T-cell (primary cell): Measurements from ENCODE around the gene AOX1. TPM values are rescaled to one million over a fixed set of nuclear protein-coding genes. Genes with fewer than 3 reads are reported as not detected.

Experiments used
- ATAC-seq, 4 experiments: fragments of 200-7000 bp in 3 of 4; fragments of 150-1000 bp in 1 of 4; cut with Tn5 transposase; replicated peaks in 1 of 4; 1 replicate in 3 of 4; 2 replicates in 1 of 4; pipeline ENCODE4 v1.10.0; 2021; ENCODE audit warnings: moderate library complexity in 3 of 4, mild to moderate bottlenecking in 2 of 4, moderate number of reproducible peaks in 1 of 4
- CTCF ChIA-PET, 2 donors: fragments of 300-600 bp; sonication (Branson Sonifier 250); formaldehyde crosslinking; loops; one replicate each; lab custom pipeline; 2022; ENCODE audit warnings: antibody characterized with exemption in 2 of 2; lab: Charles Lee
- POLR2A ChIA-PET, 2 donors: fragments of 300-600 bp; sonication (Branson Sonifier 250); formaldehyde crosslinking; loops; one replicate each; lab custom pipeline; 2022; ENCODE audit warnings: antibody characterized with exemption in 2 of 2; lab: Charles Lee
- DNase-seq, 35 experiments: peaks; one replicate each; pipeline versions ENCODE4 v3.0.0 to v3.0.0-alpha.2; 2013 to 2023
- H3K27ac ChIP-seq: one replicate; pipeline ENCODE4 v1.5.1; 2013; ENCODE audit warnings: low read length
- H3K27me3 ChIP-seq, 2 experiments: replicated peaks in 1 of 2; 1 replicate in 1 of 2; 2 replicates in 1 of 2; pipeline versions ENCODE4 v1.6.1 to v1.7.0; 2013; ENCODE audit warnings: low read length in 1 of 2, mixed read lengths in 1 of 2; ENCODE audit not compliant: control insufficient read depth in 2 of 2, insufficient read depth in 2 of 2; ENCODE audit errors: extremely low read depth in 1 of 2
- H3K36me3 ChIP-seq, 2 donors: 1 replicate in 1 of 2; 2 replicates in 1 of 2; pipeline versions ENCODE4 v1.6.1 to v1.7.0; 2013; ENCODE audit warnings: low read length in 1 of 2; ENCODE audit not compliant: control insufficient read depth in 2 of 2, insufficient read depth in 1 of 2; ENCODE audit errors: extremely low read depth in 1 of 2
- H3K4me1 ChIP-seq, 2 experiments: 1 replicate in 1 of 2; 2 replicates in 1 of 2; pipeline versions ENCODE4 v1.6.1 to v1.7.0; 2013; ENCODE audit warnings: low read length in 2 of 2, mixed read lengths in 1 of 2; ENCODE audit not compliant: insufficient read depth in 2 of 2, control insufficient read depth in 1 of 2; ENCODE audit errors: extremely low read depth in 1 of 2
- H3K4me3 ChIP-seq, 2 donors: 1 replicate in 1 of 2; 2 replicates in 1 of 2; pipeline versions ENCODE4 v1.5.1 to v1.7.0; 2013; ENCODE audit warnings: mild to moderate bottlenecking in 2 of 2, low read length in 1 of 2, moderate library complexity in 1 of 2; ENCODE audit not compliant: control insufficient read depth in 1 of 2; ENCODE audit errors: extremely low read depth in 1 of 2
- H3K9me3 ChIP-seq: 2 replicates; pipeline ENCODE4 v1.7.0; 2013
- H3K27ac Mint-ChIP-seq, 2 donors: one replicate each; pipeline ENCODE4 v1.8.0; 2020 to 2021; ENCODE audit warnings: mild to moderate bottlenecking in 2 of 2, mixed read lengths in 2 of 2
- H3K27me3 Mint-ChIP-seq, 2 donors: one replicate each; pipeline ENCODE4 v1.8.0; 2021 to 2022; ENCODE audit warnings: mixed read lengths in 2 of 2
- H3K36me3 Mint-ChIP-seq: one replicate; pipeline ENCODE4 v1.8.0; 2021; ENCODE audit warnings: mixed read lengths
- H3K4me1 Mint-ChIP-seq, 3 donors: one replicate each; pipeline ENCODE4 v1.8.0; 2020 to 2022; ENCODE audit warnings: mixed read lengths in 3 of 3, mild to moderate bottlenecking in 1 of 3
- H3K4me3 Mint-ChIP-seq, 3 donors: one replicate each; pipeline ENCODE4 v1.8.0; 2020 to 2022; ENCODE audit warnings: mild to moderate bottlenecking in 3 of 3, mixed read lengths in 3 of 3, moderate library complexity in 3 of 3
- H3K9me3 Mint-ChIP-seq, 3 donors: one replicate each; pipeline ENCODE4 v1.8.0; 2020 to 2022; ENCODE audit warnings: mixed read lengths in 3 of 3
- WGBS: methylation state at CpG from one replicate; pipeline ENCODE4 v1.1.5; 2013; ENCODE audit warnings: missing lambda C conversion rate; ENCODE audit not compliant: insufficient coverage; 5-methylcytosine and 5-hydroxymethylcytosine counted together
- total RNA-seq, 35 experiments: library from RNA in 6 of 35; stranded (reverse) in 6 of 35; fragments of 120-200 nt in 1 of 35; gene quantifications; one replicate each; pipeline versions ENCODE4 v1.2.1 to v1.2.4 and lab custom pipeline; 2013 to 2026

AOX1 gene
- total RNA-seq, 5 donors from 2014 or later (not counting 1 experiment from before 2014, with no cell fraction given), result 1.3 to 1.4 (median 1.4) TPM; not detected in 2

DNA sequence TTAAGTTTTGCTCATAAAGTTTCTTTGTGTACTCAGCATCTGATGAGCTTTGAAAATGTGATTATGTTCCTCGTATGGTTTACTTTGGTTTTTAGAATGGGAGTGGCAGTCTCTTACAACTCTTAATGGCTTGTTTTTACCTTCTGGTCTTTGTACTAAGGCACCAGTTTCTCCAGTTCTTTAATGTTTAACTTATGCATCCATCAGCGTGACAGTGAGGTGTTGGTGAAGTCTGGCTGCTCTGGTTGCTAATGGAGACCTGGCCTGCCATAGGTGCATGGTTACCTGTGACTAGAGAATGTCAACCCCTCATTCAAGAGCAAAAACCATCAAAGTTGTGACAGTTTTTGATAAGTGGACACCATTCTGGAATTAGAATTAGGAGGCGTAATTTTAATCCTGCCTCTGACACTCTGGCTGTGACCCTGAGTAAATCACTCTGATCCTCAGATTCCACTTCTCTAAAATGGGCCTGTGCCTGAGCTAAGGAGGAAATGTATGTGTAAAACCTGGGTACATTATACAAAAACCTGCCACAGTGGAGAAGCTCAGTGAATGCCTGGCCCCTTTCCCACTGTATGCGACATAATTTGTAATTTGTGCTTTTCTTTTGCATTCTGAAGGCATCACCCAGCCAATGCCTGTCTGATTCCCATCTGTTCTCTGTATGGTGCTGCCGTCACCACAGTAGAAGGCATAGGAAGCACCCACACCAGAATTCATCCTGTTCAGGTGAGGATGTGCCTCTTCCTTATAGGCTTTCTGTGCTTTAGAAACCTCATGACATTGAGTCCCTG, 11.2 kb downstream of the AOX1 start:
- ChIA-PET CTCF (no interaction called here), POLR2A (interaction anchor here in 1 of 2 donors (0.9 kb wide), 1 partner anchor 10 kb away, joined by 7 read pairs; no protein-coding TSS in a partner anchor)
- WGBS, result 100% methylated on average over 2 of the region's 5 CpGs
- no peak overlapping the region for H3K27ac ChIP-seq
- ATAC-seq, result no peak
- no peak overlapping the region for H3K4me3 Mint-ChIP-seq
- H3K4me1 ChIP-seq, result no peaks in the 10 kb centered on the region
- H3K27ac Mint-ChIP-seq, result no peak overlapping the region
- H3K27me3 Mint-ChIP-seq, result peaks cover 17 to 25% of the 10 kb centered on the region in 2 donors
- H3K27me3 ChIP-seq, result peaks cover 0 to 2% of the 10 kb centered on the region in 2 experiments
- H3K4me3 ChIP-seq, result no peak overlapping the region
- H3K9me3 Mint-ChIP-seq, result peaks cover 0 to 5% (median 3%) of the 10 kb centered on the region in 3 donors
- DNase-seq, result no peak
- no peaks in the 10 kb centered on the region for H3K36me3 ChIP-seq
- no peaks in the 10 kb centered on the region for H3K9me3 ChIP-seq
- no peaks in the 10 kb centered on the region for H3K36me3 Mint-ChIP-seq
- H3K4me1 Mint-ChIP-seq, result no peaks in the 10 kb centered on the region

- H3K4me1 Mint-ChIP-seq, result no peaks in the 10 kb centered on the region
- Histone ChIP-seq H3K27ac (no peak overlapping the region), H3K4me3 (no peak overlapping the region), H3K4me1 (no peaks in the 10 kb centered on the region), H3K9me3 (no peaks in the 10 kb centered on the region), H3K27me3 (peaks cover 0 to 2% of the 10 kb centered on the region in 2 experiments), H3K36me3 (no peaks in the 10 kb centered on the region)
- H3K27ac Mint-ChIP-seq, result no peak overlapping the region
- no peak overlapping the region for H3K4me3 Mint-ChIP-seq
- ChIA-PET CTCF (no interaction called here), POLR2A (no interaction called here)
- ATAC-seq (no peak), DNase-seq (no peak)
- no CpG with 5 or more reads among the region's 3 CpGs for WGBS
- H3K36me3 Mint-ChIP-seq, result no peaks in the 10 kb centered on the region
- peaks cover 16 to 22% of the 10 kb centered on the region in 2 donors for H3K27me3 Mint-ChIP-seq
- H3K9me3 Mint-ChIP-seq, result peaks cover 0 to 5% (median 3%) of the 10 kb centered on the region in 3 donors
Observed at GRCh38 chr2:200599206-200599605, 13.4 kb downstream of the AOX1 start.

DNA sequence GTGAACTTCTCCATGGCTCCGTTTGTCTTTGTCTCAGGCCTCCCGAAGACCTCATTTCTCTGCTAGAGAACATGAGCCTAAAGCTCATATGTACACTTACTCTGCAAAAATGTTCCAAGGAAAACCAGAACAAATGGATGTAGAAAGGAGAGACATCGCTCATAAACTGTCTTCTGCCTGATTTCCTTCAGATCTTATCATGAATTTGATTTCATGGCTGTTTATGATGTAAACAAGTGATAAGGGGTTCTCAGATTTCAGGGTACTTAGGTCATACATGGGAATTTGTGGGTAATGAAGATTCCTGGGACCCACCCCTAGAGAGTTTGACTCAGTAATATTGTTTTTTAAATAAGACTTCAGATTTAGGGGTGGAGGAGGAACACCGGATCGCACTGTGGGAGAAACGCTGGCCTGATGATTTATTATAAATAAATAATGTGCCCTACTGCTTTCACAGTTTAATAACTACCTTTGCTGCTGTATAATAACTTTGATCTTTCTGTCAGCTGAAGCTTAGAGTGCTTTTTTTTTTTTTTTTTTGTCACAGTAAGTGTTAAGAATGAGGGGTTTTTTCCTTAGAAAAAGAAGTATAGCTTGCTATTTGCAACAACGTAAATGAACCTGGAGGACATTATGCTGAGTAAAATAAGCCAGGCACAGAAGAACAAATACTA, 14.9 kb downstream of the AOX1 start:
- Mint-ChIP-seq H3K9me3 (peaks cover 0 to 4% (median 3%) of the 10 kb centered on the region in 3 donors), H3K4me1 (no peaks in the 10 kb centered on the region)
- WGBS, result no CpG with 5 or more reads among the region's 7 CpGs

GRCh38 chr2:200602584-200602983, 16.8 kb downstream of the AOX1 start:
- ChIA-PET CTCF (no interaction called here), POLR2A (no interaction called here)
- Histone ChIP-seq H3K4me1 (no peaks in the 10 kb centered on the region), H3K4me3 (no peak overlapping the region), H3K27me3 (peaks cover 0 to 2% of the 10 kb centered on the region in 2 experiments), H3K27ac (no peak overlapping the region), H3K36me3 (no peaks in the 10 kb centered on the region), H3K9me3 (no peaks in the 10 kb centered on the region)
- ATAC-seq, result no peak
- H3K4me3 Mint-ChIP-seq, result no peak overlapping the region
- DNase-seq, result no peak
- no peaks in the 10 kb centered on the region for H3K36me3 Mint-ChIP-seq
- H3K9me3 Mint-ChIP-seq, result peaks cover 0 to 10% (median 2%) of the 10 kb centered on the region in 3 donors
- no peaks in the 10 kb centered on the region for H3K4me1 Mint-ChIP-seq
- 100% methylated on average over 3 of the region's 4 CpGs for WGBS
- peaks cover 7 to 9% of the 10 kb centered on the region in 2 donors for H3K27me3 Mint-ChIP-seq
- H3K27ac Mint-ChIP-seq, result no peak overlapping the region

More for the DNA sequence above, 14.9 kb downstream of the AOX1 start:
- Histone ChIP-seq H3K9me3 (no peaks in the 10 kb centered on the region), H3K27me3 (peaks cover 0 to 2% of the 10 kb centered on the region in 2 experiments), H3K36me3 (no peaks in the 10 kb centered on the region), H3K4me3 (no peak overlapping the region), H3K27ac (no peak overlapping the region), H3K4me1 (no peaks in the 10 kb centered on the region)
- ChIA-PET POLR2A (interaction anchor here (0.6 kb wide), 2 partner anchors 1376 to 1461 kb away, joined by 3 to 16 read pairs; no protein-coding TSS in a partner anchor), CTCF (interaction anchor here in 1 of 2 donors (0.6 kb wide), 1 partner anchor 861 kb away, joined by 3 read pairs; no protein-coding TSS in a partner anchor)
- ATAC-seq (no peak), DNase-seq (no peak)
- H3K4me3 Mint-ChIP-seq, result no peak overlapping the region
- no peaks in the 10 kb centered on the region for H3K36me3 Mint-ChIP-seq
- H3K27me3 Mint-ChIP-seq, result peaks cover 14 to 16% of the 10 kb centered on the region in 2 donors
- H3K27ac Mint-ChIP-seq, result no peak overlapping the region

DNA sequence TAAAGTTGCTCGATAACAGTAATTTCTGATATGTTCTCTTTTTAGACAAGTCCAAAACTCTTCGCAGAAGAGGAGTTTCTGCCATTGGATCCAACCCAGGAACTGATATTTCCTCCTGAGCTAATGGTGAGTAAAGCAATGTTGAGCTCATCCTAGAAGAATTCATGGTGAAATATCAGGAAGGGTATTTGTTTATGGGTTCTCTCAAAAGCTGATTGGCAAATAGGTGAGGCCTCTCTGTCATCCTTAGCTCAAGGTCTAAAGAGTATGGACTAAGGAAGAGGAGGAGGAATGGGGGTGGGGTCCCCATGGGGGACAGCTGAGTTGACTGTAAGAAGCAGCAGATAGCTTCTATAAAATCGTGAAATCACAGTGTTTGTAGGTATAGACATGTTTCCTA, 18.2 kb downstream of the AOX1 start:
- CTCF ChIA-PET, result no interaction called here
- ATAC-seq, result no peak

GRCh38 chr2:200604571-200605255, 18.9 kb downstream of the AOX1 start:
- ATAC-seq, result no peak
- CTCF ChIA-PET, result no interaction called here

More for the DNA sequence above, 18.2 kb downstream of the AOX1 start:
- Histone ChIP-seq H3K27me3 (peaks cover 0 to 2% of the 10 kb centered on the region in 2 experiments), H3K36me3 (no peaks in the 10 kb centered on the region), H3K9me3 (no peaks in the 10 kb centered on the region), H3K4me3 (no peak overlapping the region), H3K4me1 (no peaks in the 10 kb centered on the region), H3K27ac (no peak overlapping the region)
- WGBS, result no CpG with 5 or more reads among the region's 3 CpGs
- Mint-ChIP-seq H3K4me3 (no peak overlapping the region), H3K36me3 (no peaks in the 10 kb centered on the region), H3K27me3 (peaks cover 3 to 9% of the 10 kb centered on the region in 2 donors), H3K27ac (no peak overlapping the region), H3K9me3 (peaks cover 0 to 12% (median 3%) of the 10 kb centered on the region in 3 donors), H3K4me1 (no peaks in the 10 kb centered on the region)
- POLR2A ChIA-PET, result no interaction called here
- DNase-seq, result no peak

More at GRCh38 chr2:200604571-200605255, 18.9 kb downstream of the AOX1 start:
- H3K4me1 Mint-ChIP-seq, result no peaks in the 10 kb centered on the region
- no peak for DNase-seq
- no peak overlapping the region for H3K4me3 Mint-ChIP-seq
- Histone ChIP-seq H3K4me3 (no peak overlapping the region), H3K4me1 (no peaks in the 10 kb centered on the region), H3K36me3 (no peaks in the 10 kb centered on the region), H3K27me3 (no peaks in the 10 kb centered on the region), H3K27ac (no peak overlapping the region), H3K9me3 (no peaks in the 10 kb centered on the region)
- 77% methylated on average over 3 of the region's 5 CpGs for WGBS
- no peak overlapping the region for H3K27ac Mint-ChIP-seq
- no peaks in the 10 kb centered on the region for H3K36me3 Mint-ChIP-seq
- H3K9me3 Mint-ChIP-seq, result peaks cover 0 to 12% (median 3%) of the 10 kb centered on the region in 3 donors
- peaks cover 5 to 9% of the 10 kb centered on the region in 2 donors for H3K27me3 Mint-ChIP-seq
- POLR2A ChIA-PET, result no interaction called here
